Progenitor cell of endocrine pancreas (in vitro differentiated cells): ENCODE results near the gene FOXK1. TPM values are rescaled to one million over a fixed set of nuclear protein-coding genes. Genes with fewer than 3 reads are reported as not detected.

ENCODE experiments used
- DNase-seq: peaks from one replicate; pipeline ENCODE4 v3.0.0; 2021; ENCODE audit warnings: low spot score; ENCODE audit not compliant: unreplicated experiment
- H3K27ac Mint-ChIP-seq: 2 replicates; pipeline ENCODE4 v1.8.0; 2021; ENCODE audit warnings: mild to moderate bottlenecking, moderate library complexity, mixed read lengths
- H3K27me3 Mint-ChIP-seq: 2 replicates; pipeline ENCODE4 v1.8.0; 2021; ENCODE audit warnings: mixed read lengths
- H3K36me3 Mint-ChIP-seq: 2 replicates; pipeline ENCODE4 v1.8.0; 2022; ENCODE audit warnings: mixed read lengths; ENCODE audit not compliant: insufficient read depth
- H3K4me1 Mint-ChIP-seq: 2 replicates; pipeline ENCODE4 v1.8.0; 2021; ENCODE audit warnings: low read depth, mixed read lengths
- H3K4me3 Mint-ChIP-seq: 2 replicates; pipeline ENCODE4 v1.8.0; 2021; ENCODE audit warnings: low read depth, mild to moderate bottlenecking, moderate library complexity, mixed read lengths
- H3K9me3 Mint-ChIP-seq: 2 replicates; pipeline ENCODE4 v1.8.0; 2021; ENCODE audit warnings: low read depth, mixed read lengths
- total RNA-seq: library from RNA; stranded (reverse); gene quantifications from 2 replicates; pipeline ENCODE4 v1.2.1, GENCODE V29; 2021
- TF ChIP-seq, protein P1 (sequence below): fragments of 200-600 bp; sonication (generic); IDR thresholded peaks from one replicate; pipeline ENCODE4 v1.5.0; 2021; ENCODE audit warnings: antibody characterized with exemption, mild to moderate bottlenecking; ENCODE audit not compliant: unreplicated experiment

Gene FOXK1
- total RNA-seq, 1 donor from 2014 or later: 47.6 TPM

- H3K36me3 Mint-ChIP-seq: peaks cover 4% of the 10 kb centered on the region
- no peak for DNase-seq
- H3K27ac Mint-ChIP-seq: peak overlapping the region; percentile 94
- TF ChIP-seq, protein P1, sequence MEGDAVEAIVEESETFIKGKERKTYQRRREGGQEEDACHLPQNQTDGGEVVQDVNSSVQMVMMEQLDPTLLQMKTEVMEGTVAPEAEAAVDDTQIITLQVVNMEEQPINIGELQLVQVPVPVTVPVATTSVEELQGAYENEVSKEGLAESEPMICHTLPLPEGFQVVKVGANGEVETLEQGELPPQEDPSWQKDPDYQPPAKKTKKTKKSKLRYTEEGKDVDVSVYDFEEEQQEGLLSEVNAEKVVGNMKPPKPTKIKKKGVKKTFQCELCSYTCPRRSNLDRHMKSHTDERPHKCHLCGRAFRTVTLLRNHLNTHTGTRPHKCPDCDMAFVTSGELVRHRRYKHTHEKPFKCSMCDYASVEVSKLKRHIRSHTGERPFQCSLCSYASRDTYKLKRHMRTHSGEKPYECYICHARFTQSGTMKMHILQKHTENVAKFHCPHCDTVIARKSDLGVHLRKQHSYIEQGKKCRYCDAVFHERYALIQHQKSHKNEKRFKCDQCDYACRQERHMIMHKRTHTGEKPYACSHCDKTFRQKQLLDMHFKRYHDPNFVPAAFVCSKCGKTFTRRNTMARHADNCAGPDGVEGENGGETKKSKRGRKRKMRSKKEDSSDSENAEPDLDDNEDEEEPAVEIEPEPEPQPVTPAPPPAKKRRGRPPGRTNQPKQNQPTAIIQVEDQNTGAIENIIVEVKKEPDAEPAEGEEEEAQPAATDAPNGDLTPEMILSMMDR: no peak
- H3K9me3 Mint-ChIP-seq: no peaks in the 10 kb centered on the region
- peaks cover 25% of the 10 kb centered on the region for H3K4me1 Mint-ChIP-seq
- H3K4me3 Mint-ChIP-seq: peak overlapping the region; percentile 17
- no peaks in the 10 kb centered on the region for H3K27me3 Mint-ChIP-seq
Measured at GRCh38 chr7:4725850-4726450, 43.9 kb downstream of the FOXK1 start.

- no peaks in the 10 kb centered on the region for H3K27me3 Mint-ChIP-seq
- H3K36me3 Mint-ChIP-seq: peaks cover 4% of the 10 kb centered on the region
- TF ChIP-seq, protein P1: no peak
- no peaks in the 10 kb centered on the region for H3K9me3 Mint-ChIP-seq
- H3K4me3 Mint-ChIP-seq: no peak overlapping the region
- no peak for DNase-seq
- H3K4me1 Mint-ChIP-seq: peaks cover 29% of the 10 kb centered on the region
- H3K27ac Mint-ChIP-seq: no peak overlapping the region
Measured at GRCh38 chr7:4726566-4726965, 44.5 kb downstream of the FOXK1 start.

DNA sequence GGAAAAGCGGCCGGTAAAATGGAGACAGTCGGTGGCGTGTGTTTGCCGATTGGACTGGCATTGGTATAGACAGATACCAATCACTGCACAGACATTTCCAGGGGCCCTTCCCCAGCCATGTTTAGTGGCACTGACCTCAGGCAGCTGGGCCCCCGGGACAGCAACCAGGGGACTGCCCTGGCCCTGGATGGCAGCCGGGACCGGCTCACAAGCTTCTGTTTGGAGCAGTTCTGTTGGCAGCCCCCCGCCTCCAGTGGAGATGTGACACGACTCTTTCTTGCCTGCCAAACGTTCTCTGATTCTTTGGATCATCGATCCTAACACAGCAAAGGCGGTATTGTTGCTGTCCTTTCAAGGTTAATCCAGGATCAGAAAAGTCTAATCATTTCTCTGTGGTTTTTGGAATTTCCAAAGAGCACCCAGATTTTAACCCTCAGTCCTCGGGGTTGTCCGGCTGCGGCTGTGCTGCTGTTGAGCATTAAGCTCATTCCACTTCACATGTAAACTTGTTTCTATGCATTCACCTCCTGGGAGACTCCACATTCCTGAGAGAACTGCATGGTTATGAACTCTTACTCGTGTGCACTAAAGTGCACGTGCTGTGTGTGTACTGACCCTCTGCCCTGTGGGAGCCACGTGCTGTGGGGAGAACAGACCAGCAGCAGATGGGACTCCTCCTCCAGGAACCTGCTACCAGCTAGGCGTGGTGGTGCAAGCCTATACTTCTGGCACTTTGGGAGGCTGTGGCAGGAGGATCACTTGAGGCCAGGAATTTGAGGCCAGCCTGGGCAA lies 46.0 kb downstream of the FOXK1 start:
- Mint-ChIP-seq H3K4me1 (peaks cover 29% of the 10 kb centered on the region), H3K27ac (peak overlapping the region; percentile 59), H3K9me3 (no peaks in the 10 kb centered on the region), H3K4me3 (no peak overlapping the region), H3K36me3 (peaks cover 8% of the 10 kb centered on the region), H3K27me3 (no peaks in the 10 kb centered on the region)
- TF ChIP-seq, protein P1: no peak
- no peak for DNase-seq

GRCh38 chr7:4729266-4729665 lies 47.2 kb downstream of the FOXK1 start:
- H3K9me3 Mint-ChIP-seq: no peaks in the 10 kb centered on the region
- peaks cover 8% of the 10 kb centered on the region for H3K36me3 Mint-ChIP-seq
- no peak for DNase-seq

GRCh38 chr7:4730276-4730675 lies 48.2 kb downstream of the FOXK1 start:
- H3K27ac Mint-ChIP-seq: peak overlapping the region; percentile 73
- H3K4me1 Mint-ChIP-seq: peaks cover 19% of the 10 kb centered on the region
- H3K4me3 Mint-ChIP-seq: no peak overlapping the region
- H3K9me3 Mint-ChIP-seq: no peaks in the 10 kb centered on the region
- H3K36me3 Mint-ChIP-seq: peaks cover 8% of the 10 kb centered on the region
- no peak for DNase-seq
- no peaks in the 10 kb centered on the region for H3K27me3 Mint-ChIP-seq
- TF ChIP-seq, protein P1: no peak

More at GRCh38 chr7:4729266-4729665, 47.2 kb downstream of the FOXK1 start:
- TF ChIP-seq, protein P1: no peak
- Mint-ChIP-seq H3K27ac (no peak overlapping the region), H3K4me1 (peaks cover 26% of the 10 kb centered on the region), H3K27me3 (no peaks in the 10 kb centered on the region), H3K4me3 (no peak overlapping the region)
